NCI-H187 (cell line): ENCODE data around the gene AQP12A.
"Not testable (repeated sequence)": the region's sequence is repeated elsewhere in the genome, so short reads cannot be mapped to it uniquely, and the experiment has no call there.

Experiments
- DNase-seq, 2 experiments: peaks; one replicate each; lab custom pipeline; 2025; lab: John Stamatoyannopoulos, UW

AQP12A gene

GRCh38 chr2:240659883-240660282, 31.8 kb upstream of the AQP12A start:
- DNase-seq: not testable (repeated sequence)

- no peak for DNase-seq
These were observed 29.0 kb upstream of the AQP12A start for GRCh38 chr2:240662681-240663080.

- DNase-seq: no peak
These were observed 28.0 kb upstream of the AQP12A start for GRCh38 chr2:240663546-240664190.

GRCh38 chr2:240664622-240665021, 27.0 kb upstream of the AQP12A start:
- no peak for DNase-seq

DNA sequence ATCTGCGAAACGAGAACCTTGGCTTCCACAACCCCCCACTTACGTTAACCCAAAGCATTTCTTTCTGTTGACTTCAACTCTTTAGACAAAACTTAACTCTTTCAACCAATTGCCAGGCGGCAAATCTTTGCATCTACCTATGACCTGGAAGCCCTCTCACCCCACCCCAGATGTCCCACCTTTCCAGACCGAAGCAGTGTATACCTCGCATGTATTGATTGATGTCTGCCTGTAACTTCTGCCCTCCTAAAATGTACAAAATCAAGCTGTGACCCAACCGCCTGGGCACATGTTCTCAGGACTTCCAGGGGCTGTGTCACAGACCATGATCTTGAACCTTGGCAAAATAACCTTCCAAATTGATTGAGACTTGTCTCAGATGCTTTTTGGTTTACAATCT, 21.3 kb upstream of the AQP12A start:
- DNase-seq: no peak

DNA sequence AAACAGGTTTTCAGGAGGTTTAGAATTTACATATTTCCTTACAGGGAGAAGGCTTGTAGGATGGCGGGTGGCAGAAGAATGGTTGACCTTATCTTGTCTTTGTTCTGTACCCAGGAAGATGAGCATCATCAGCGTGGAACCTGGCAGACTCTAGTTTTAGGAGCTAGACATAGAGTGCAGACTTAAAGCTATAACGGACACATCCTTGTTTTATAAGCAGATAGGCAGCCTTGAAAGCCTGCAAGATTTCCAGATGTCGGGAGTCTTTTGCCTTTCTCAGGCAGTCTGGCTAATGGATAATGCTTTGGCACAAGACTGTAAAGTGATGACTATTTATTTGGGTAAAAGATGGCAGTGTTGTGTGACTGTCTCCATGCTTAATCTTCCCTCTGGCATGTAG, 20.7 kb upstream of the AQP12A start:
- DNase-seq: no peak

DNA sequence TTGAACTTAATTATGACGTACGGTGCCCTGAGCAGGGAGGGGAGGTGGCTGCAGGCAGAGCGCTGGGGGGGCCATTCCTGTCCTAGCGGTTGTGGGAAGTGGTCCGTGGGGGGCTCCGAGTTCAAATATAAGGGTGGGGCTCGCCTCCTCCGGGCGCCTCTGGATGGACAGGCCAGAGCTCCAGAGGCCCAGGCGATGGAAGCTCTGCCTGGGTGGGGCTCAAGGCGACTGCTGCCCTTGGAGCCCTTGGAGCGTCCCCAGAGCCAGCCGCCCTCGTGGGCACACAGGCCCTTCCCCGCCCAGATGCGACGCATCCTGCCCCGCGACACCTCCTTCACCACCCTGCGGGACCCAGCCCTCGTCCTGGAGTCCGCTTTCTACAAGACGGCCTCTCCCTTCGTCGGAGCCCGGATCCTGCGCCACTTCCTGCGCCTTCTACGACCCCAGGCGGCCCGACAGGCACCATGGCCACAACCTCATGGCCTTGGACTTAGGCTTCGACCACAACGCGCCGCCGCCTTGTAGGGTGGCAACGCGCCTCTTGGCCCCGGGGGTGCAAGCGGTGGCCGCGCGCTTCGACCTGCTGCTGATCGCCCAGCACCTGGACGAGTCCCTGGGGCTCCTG, 19.5 kb upstream of the AQP12A start:
- no peak for DNase-seq

- no peak for DNase-seq
These were observed 18.9 kb upstream of the AQP12A start for GRCh38 chr2:240672701-240673190.

GRCh38 chr2:240674461-240675184, 17.0 kb upstream of the AQP12A start:
- not testable (repeated sequence) for DNase-seq

DNA sequence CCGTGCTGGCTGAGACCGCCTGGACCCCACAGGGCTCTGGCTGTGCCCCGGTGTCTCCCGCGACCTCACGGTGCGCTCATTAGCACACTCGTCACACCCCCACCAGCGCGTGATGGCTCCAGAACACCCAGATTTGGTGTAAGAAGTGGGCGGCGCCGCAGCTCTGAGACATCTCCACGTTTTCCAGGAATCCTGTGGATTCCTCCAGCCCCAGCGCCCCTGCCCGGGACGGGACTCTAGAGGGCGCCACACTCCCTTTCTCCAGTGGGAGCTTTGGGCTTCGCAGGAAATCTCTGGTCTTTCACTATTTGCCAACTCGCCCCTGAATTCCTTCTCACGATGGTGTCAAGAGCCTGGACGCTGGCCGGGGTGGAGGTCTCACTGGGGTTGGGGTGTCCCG, 16.3 kb upstream of the AQP12A start:
- DNase-seq: not testable (repeated sequence)

- not testable (repeated sequence) for DNase-seq
These were observed 13.6 kb upstream of the AQP12A start for GRCh38 chr2:240678043-240678442.

- not testable (repeated sequence) for DNase-seq
These were observed 12.8 kb upstream of the AQP12A start for GRCh38 chr2:240678909-240679308.

DNA sequence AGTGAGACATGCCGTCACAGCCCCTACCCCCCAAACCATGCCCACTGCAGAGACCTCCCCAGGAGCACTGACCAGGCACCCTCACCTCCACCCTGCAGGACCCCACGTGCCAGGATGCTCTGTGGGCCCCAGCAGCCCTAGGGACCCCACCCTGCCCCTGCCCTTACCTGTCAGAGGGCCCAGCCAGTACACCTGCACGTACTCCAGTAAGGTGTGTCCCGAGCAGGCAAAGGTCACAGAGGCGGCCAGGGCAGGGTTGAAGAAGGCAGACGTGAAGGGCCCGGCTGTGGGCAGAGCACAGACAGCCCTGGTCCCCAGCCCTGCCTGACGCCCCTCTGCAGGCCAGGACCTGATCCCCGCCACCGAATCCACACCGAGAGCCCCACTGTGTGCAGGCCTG, 11.5 kb upstream of the AQP12A start:
- DNase-seq: not testable (repeated sequence)

- not testable (repeated sequence) for DNase-seq
These were observed 9.0 kb upstream of the AQP12A start, which contains the start of gene AQP12B for GRCh38 chr2:240682431-240683224. Gene AQP12B (minus strand): TSS chr2:240682885. CDS start chr2:240682837, 48 bp downstream.

DNA sequence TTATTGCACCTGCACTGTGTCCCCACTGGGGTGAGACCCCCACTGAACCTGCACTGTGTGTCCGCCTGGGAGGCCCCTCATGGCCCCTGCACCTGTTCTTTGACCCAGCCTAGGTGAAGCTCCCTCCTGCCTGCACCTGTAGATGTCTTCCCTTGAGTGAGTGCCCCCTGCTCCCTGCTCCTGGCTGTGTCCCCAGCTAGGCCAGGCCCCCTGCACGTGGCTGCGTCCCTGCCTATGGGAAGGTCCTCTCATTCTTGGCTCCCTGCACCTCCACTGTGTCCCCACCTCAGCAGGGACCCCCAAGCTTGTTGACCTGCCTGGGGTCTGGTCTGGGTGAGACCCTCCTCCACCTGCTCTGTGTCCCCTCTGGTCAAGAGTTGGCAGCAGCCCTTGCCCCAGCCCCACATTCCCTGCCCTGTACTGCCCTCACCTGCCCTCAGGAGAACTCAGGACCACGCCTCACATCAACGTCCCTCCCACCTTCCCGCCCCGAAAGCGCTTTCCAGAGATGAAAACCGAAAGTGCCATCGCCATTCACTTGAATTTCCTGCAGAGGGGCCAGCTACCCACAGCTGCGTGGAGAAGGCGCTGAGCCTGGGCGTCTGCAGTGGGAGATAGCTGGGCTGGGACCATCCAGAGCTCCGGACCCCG, 8.2 kb upstream of the AQP12A start:
- DNase-seq: not testable (repeated sequence)

DNA sequence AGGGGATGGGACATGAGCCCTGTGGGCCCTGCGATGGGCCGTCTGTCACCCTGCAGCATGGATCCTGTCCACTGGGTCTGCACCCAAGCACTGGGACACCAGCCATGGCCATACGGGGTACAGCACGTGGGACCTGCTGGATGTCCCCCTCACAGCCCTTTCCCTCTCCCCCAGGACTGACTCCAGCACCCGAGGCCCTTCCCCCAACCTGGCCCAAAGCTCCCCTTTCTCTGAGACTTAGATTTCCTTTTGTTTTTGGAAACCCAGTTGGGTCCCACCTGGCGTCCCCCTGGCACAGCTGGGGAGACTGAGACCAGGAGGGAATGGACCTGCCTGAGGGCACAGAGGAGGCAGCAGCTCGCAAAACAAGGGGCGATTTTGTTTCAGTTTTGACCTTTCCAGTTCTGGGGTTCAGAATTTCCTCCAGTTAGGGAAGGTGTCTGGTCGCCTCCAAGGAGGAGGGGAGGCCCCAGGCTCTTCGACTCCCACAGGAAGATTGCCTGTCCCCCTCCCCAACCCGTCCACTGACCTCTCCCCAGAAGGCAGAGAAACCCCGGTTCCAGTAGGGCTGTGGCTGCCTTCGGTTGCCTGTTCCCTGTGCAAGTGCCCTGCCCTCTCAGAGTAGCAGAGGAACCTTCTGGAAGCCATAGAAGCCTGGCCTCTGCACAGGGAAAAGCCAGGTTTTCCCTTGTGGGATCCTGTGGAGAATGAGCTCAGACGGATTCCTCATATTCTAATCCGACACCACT, 7.5 kb upstream of the AQP12A start:
- DNase-seq: not testable (repeated sequence)

DNA sequence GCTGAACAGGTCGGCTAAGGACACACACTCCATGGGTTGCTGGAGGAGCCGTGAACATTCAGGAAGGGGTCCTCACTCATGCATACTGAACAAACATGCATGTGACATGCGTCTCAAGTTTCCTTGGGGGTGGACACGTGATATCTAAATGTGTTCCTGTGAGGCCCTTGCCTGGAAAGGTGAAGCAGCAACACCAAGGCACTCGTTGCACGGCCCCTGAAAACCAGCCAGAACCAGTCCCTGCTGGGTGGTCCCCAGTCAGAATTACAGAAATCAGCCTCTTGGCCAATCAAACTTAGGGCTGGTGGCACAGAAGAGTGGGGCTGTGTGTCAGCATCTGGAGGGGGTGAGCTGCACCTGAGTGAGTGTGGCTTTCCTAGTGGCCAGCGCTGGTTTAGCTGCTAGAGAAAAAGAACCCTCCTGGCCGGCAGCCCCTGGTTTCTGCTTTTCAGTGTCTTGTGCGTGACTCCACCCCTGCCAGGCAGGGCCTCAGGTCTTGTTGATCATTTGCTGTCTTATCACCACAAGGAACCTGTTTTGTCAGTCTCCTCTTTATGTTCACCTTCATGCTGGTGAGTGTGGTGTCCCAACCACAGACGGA, 5.8 kb upstream of the AQP12A start:
- peak; percentile 20 to 42 for DNase-seq

DNA sequence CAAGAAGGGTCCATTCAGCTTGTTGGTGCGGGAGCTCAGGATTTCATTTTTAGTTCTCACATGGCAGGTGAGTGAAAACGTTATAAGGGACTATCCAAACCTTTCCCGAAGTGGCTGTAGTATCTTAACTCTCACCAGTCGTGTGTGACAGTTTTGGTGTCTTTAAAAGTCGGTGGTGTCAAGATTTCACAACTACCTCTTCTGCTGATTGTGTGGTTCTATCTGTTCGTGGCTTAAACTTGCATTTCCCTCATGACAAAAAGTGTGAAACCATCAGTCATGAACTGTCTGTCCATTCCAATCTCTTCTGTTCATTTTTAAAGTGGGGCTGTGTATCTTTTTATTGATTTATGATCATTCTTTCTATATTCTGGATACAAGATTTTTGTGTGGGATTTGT, 5.2 kb upstream of the AQP12A start:
- no peak for DNase-seq

GRCh38 chr2:240687045-240687740, 4.5 kb upstream of the AQP12A start:
- no peak for DNase-seq
